ENCODE results near the gene TCAP.

DNA sequence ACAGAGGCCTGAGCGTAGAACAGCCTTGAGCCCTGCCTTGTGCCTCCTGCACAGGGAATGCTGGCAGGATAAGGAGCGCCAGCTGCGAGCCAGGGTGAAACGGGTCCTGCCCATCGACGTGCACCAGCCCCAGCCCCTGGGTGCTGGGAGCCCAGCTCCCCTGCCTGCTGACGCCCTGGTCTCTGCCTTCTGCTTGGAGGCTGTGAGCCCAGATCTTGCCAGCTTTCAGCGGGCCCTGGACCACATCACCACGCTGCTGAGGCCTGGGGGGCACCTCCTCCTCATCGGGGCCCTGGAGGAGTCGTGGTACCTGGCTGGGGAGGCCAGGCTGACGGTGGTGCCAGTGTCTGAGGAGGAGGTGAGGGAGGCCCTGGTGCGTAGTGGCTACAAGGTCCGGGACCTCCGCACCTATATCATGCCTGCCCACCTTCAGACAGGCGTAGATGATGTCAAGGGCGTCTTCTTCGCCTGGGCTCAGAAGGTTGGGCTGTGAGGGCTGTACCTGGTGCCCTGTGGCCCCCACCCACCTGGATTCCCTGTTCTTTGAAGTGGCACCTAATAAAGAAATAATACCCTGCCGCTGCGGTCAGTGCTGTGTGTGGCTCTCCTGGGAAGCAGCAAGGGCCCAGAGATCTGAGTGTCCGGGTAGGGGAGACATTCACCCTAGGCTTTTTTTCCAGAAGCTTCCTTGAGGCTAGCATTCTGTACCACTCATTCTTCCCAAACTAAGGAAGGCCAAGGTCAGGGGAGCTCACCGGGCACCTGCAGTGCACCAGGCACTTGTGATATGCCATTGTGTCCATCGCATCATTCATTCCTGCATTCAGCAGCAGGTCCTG, 5.0 kb downstream of the TCAP start:
- TF ChIP-seq, protein P1, sequence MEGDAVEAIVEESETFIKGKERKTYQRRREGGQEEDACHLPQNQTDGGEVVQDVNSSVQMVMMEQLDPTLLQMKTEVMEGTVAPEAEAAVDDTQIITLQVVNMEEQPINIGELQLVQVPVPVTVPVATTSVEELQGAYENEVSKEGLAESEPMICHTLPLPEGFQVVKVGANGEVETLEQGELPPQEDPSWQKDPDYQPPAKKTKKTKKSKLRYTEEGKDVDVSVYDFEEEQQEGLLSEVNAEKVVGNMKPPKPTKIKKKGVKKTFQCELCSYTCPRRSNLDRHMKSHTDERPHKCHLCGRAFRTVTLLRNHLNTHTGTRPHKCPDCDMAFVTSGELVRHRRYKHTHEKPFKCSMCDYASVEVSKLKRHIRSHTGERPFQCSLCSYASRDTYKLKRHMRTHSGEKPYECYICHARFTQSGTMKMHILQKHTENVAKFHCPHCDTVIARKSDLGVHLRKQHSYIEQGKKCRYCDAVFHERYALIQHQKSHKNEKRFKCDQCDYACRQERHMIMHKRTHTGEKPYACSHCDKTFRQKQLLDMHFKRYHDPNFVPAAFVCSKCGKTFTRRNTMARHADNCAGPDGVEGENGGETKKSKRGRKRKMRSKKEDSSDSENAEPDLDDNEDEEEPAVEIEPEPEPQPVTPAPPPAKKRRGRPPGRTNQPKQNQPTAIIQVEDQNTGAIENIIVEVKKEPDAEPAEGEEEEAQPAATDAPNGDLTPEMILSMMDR (IDR thresholded peaks at IDR 0.05): no peak
- TF ChIP-seq POLR2AphosphoS5 (IDR thresholded peaks at IDR 0.05): no peak
